Neural progenitor cell (in vitro differentiated cells): ENCODE measurements around the gene CHCHD6. TPM values are rescaled to one million over a fixed set of nuclear protein-coding genes. Genes with fewer than 3 reads are reported as not detected.

Source experiments
- DNase-seq: peaks from one replicate; pipeline ENCODE4 v3.0.0-alpha.2; 2016; ENCODE audit warnings: low spot score
- H2AFZ ChIP-seq: fragments of 200-600 bp; sonication (generic); replicated peaks from 2 replicates; pipeline ENCODE4 v1.6.1; 2016; ENCODE audit warnings: antibody characterized with exemption
- H3F3A ChIP-seq: fragments of 200-600 bp; sonication (generic); 2 replicates; pipeline ENCODE4 v1.6.1; 2016; ENCODE audit warnings: antibody characterized with exemption, low read depth
- H3K27ac ChIP-seq: fragments of 200-600 bp; sonication (generic); 2 replicates; pipeline ENCODE4 v1.5.1; 2016; ENCODE audit warnings: mild to moderate bottlenecking
- H3K27me3 ChIP-seq: fragments of 200-600 bp; sonication (generic); 2 replicates; pipeline ENCODE4 v1.6.1; 2016; ENCODE audit warnings: mild to moderate bottlenecking, moderate library complexity
- H3K36me3 ChIP-seq: fragments of 200-600 bp; sonication (generic); 2 replicates; pipeline ENCODE4 v1.5.1; 2016
- H3K4me1 ChIP-seq: fragments of 200-600 bp; sonication (generic); 2 replicates; pipeline ENCODE4 v1.6.1; 2016; ENCODE audit warnings: mixed run types
- H3K4me2 ChIP-seq: fragments of 200-600 bp; sonication (generic); 2 replicates; pipeline ENCODE4 v1.6.1; 2016
- H3K4me3 ChIP-seq: fragments of 200-600 bp; sonication (generic); 2 replicates; pipeline ENCODE4 v1.5.1; 2016
- H3K79me2 ChIP-seq: fragments of 200-600 bp; sonication (generic); 2 replicates; pipeline ENCODE4 v1.6.1; 2016; ENCODE audit warnings: low read depth
- H3K9ac ChIP-seq: fragments of 200-600 bp; sonication (generic); 2 replicates; pipeline ENCODE4 v1.6.1; 2016
- H3K9me3 ChIP-seq: fragments of 200-600 bp; sonication (generic); 2 replicates; pipeline ENCODE4 v1.5.1; 2016; ENCODE audit warnings: low read depth
- H4K20me1 ChIP-seq: fragments of 200-600 bp; sonication (generic); 2 replicates; pipeline ENCODE4 v1.6.1; 2016; ENCODE audit warnings: low read depth
- H3K27ac Mint-ChIP-seq: 3 replicates; pipeline ENCODE4 v1.8.0; 2021; ENCODE audit warnings: mixed read lengths
- H3K27me3 Mint-ChIP-seq: 2 replicates; pipeline ENCODE4 v1.8.0; 2022; ENCODE audit warnings: low read depth, mild to moderate bottlenecking, inconsistent platforms, moderate library complexity, mixed read lengths; ENCODE audit not compliant: insufficient read depth
- H3K36me3 Mint-ChIP-seq: 3 replicates; pipeline ENCODE4 v1.8.0; 2021; ENCODE audit warnings: mixed read lengths
- H3K4me1 Mint-ChIP-seq: 3 replicates; pipeline ENCODE4 v1.8.0; 2021; ENCODE audit warnings: mixed read lengths
- H3K4me3 Mint-ChIP-seq: 3 replicates; pipeline ENCODE4 v1.8.0; 2021; ENCODE audit warnings: mild to moderate bottlenecking, moderate library complexity, mixed read lengths
- H3K9me3 Mint-ChIP-seq: 3 replicates; pipeline ENCODE4 v1.8.0; 2020; ENCODE audit warnings: mixed read lengths
- EZH2 ChIP-seq: fragments of 200-600 bp; sonication (generic); IDR thresholded peaks from 2 replicates; pipeline ENCODE4 v1.6.1; 2017; ENCODE audit warnings: antibody characterized with exemption, mild to moderate bottlenecking, moderate library complexity
- EZH2phosphoT487 ChIP-seq: fragments of 200-600 bp; sonication (generic); IDR thresholded peaks from 2 replicates; pipeline ENCODE4 v1.6.1; 2017; ENCODE audit warnings: antibody characterized with exemption
- total RNA-seq: library from RNA; depleted of rRNA; stranded (reverse); fragments of >200 nt; gene quantifications from 2 replicates; pipeline ENCODE4 v1.2.3, GENCODE V29; 2015; ENCODE audit warnings: low replicate concordance
- TF ChIP-seq, protein P1 (sequence below): fragments of 200-600 bp; sonication (generic); IDR thresholded peaks from 2 replicates; pipeline ENCODE4 v1.5.1; 2017; ENCODE audit warnings: antibody characterized with exemption, mild to moderate bottlenecking

CHCHD6 gene
- total RNA-seq, 1 donor from 2014 or later, result 35.7 TPM

DNA sequence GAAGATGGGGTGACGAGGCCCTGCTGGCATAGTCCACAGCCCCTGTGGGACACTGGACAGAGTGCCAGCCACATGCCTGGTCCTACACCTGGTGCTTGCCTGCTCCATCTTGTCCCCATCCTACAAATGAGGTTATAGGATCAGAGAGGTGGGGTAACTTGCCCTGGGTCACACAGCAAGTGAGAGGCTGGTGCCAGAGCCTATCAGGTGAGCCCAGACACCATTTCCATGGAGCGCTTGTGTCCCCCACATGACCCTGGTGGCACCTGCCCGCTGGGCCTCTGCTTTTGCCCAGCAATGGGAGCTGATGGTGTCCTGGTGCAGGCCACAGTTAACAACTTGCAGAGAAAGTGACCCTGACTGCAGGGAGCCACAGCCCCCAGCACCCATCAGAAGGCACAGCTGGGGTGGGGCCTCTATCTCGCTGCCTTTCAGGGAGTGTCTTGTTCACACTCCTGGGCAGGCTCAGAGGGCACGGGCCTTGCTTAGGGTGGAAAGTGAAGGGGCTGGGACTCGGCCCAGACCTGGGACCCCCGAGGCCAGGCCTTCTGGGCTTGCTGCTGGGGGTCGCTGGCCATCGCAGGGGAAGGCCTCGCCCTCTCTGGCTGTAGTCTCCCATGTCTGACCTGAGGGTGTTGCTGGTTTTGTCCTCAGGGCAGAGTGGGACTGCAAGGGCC is 286.1 kb downstream of the CHCHD6 start:
- Histone ChIP-seq H4K20me1 (peaks cover 100% of the 10 kb centered on the region), H3K79me2 (peaks cover 98% of the 10 kb centered on the region), H3K4me3 (no peak overlapping the region), H3K4me2 (no peak overlapping the region), H3K36me3 (no peaks in the 10 kb centered on the region), H3K27me3 (no peaks in the 10 kb centered on the region), H3K27ac (no peak overlapping the region), H3K9ac (peak overlapping the region; percentile 27), H3K4me1 (peaks cover 4% of the 10 kb centered on the region), H3K9me3 (no peaks in the 10 kb centered on the region), H3F3A (no peaks in the 10 kb centered on the region), H2AFZ (no peak overlapping the region)
- Mint-ChIP-seq H3K27me3 (peaks cover 3% of the 10 kb centered on the region), H3K9me3 (no peaks in the 10 kb centered on the region), H3K27ac (no peak overlapping the region), H3K36me3 (peaks cover 6% of the 10 kb centered on the region), H3K4me1 (peaks cover 12% of the 10 kb centered on the region), H3K4me3 (no peak overlapping the region)
- TF ChIP-seq EZH2phosphoT487 (no peak), EZH2 (no peak)
- TF ChIP-seq, protein P1, sequence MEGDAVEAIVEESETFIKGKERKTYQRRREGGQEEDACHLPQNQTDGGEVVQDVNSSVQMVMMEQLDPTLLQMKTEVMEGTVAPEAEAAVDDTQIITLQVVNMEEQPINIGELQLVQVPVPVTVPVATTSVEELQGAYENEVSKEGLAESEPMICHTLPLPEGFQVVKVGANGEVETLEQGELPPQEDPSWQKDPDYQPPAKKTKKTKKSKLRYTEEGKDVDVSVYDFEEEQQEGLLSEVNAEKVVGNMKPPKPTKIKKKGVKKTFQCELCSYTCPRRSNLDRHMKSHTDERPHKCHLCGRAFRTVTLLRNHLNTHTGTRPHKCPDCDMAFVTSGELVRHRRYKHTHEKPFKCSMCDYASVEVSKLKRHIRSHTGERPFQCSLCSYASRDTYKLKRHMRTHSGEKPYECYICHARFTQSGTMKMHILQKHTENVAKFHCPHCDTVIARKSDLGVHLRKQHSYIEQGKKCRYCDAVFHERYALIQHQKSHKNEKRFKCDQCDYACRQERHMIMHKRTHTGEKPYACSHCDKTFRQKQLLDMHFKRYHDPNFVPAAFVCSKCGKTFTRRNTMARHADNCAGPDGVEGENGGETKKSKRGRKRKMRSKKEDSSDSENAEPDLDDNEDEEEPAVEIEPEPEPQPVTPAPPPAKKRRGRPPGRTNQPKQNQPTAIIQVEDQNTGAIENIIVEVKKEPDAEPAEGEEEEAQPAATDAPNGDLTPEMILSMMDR, result no peak
- no peak for DNase-seq

- peaks cover 7% of the 10 kb centered on the region for H3K4me1 Mint-ChIP-seq
- peaks cover 3% of the 10 kb centered on the region for H3K27me3 Mint-ChIP-seq
- Histone ChIP-seq H3K36me3 (no peaks in the 10 kb centered on the region), H3K9me3 (no peaks in the 10 kb centered on the region), H3K4me3 (no peak overlapping the region), H3K4me1 (no peaks in the 10 kb centered on the region), H2AFZ (no peak overlapping the region), H4K20me1 (peaks cover 100% of the 10 kb centered on the region), H3K79me2 (peaks cover 98% of the 10 kb centered on the region), H3K4me2 (no peak overlapping the region), H3K27ac (no peak overlapping the region), H3K27me3 (no peaks in the 10 kb centered on the region), H3F3A (no peaks in the 10 kb centered on the region), H3K9ac (peak overlapping the region; percentile 27)
- no peaks in the 10 kb centered on the region for H3K9me3 Mint-ChIP-seq
- H3K27ac Mint-ChIP-seq, result no peak overlapping the region
- TF ChIP-seq, protein P1, result no peak
- no peak for TF ChIP-seq EZH2
- no peak for TF ChIP-seq EZH2phosphoT487
- no peak overlapping the region for H3K4me3 Mint-ChIP-seq
- peaks cover 6% of the 10 kb centered on the region for H3K36me3 Mint-ChIP-seq
- DNase-seq, result no peak
Measured at GRCh38 chr3:126990890-126991289, 286.9 kb downstream of the CHCHD6 start.

DNA sequence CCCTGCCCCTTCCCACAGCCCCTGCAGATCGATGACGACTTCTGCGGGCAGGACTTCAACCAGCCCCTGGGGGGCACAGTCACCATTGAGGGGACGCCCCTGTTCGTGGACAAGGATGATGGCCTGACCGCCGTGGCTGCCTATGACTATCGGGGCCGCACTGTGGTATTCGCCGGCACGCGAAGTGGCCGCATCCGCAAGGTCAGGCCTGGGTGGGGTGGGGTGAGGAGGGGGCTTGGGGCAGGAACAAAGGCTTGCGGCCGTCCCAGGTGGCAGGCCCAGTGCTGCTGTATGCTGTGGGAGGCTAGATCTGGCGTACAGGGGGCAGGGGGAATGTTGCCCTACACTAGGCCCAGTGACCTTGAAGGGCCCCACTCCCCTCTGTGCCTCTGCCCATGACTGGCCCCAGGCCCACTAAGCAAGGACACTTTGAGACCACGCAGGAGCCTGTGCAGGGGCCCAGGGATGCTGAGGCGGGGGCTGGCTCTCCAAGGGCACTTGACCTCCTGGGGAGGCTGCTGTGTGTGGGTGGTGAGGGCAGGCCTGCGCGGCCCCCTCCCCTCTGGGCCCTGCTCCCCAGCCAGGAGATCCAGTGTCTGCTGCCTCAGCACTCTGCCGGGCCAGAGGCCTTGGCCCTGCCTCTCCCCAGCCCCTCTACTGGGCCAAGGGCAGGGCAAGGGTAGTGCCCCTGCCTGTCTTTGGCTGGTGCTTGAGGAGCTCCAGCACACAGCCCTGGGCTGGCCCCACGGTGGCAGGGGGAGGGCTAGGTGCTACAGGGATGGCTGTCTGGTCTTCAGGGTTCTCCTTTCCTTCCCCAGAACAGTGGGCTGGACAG is 287.5 kb downstream of the CHCHD6 start:
- peaks cover 100% of the 10 kb centered on the region for H4K20me1 ChIP-seq
- H3K9me3 ChIP-seq, result no peaks in the 10 kb centered on the region
- Mint-ChIP-seq H3K9me3 (no peaks in the 10 kb centered on the region), H3K27ac (no peak overlapping the region), H3K36me3 (peaks cover 6% of the 10 kb centered on the region), H3K4me1 (peaks cover 6% of the 10 kb centered on the region), H3K4me3 (no peak overlapping the region), H3K27me3 (peaks cover 3% of the 10 kb centered on the region)
- no peak overlapping the region for H2AFZ ChIP-seq
- no peaks in the 10 kb centered on the region for H3F3A ChIP-seq
- no peaks in the 10 kb centered on the region for H3K27me3 ChIP-seq
- TF ChIP-seq EZH2 (no peak), EZH2phosphoT487 (no peak)
- TF ChIP-seq, protein P1, result no peak
- H3K36me3 ChIP-seq, result no peaks in the 10 kb centered on the region
- no peak overlapping the region for H3K9ac ChIP-seq
- no peak overlapping the region for H3K27ac ChIP-seq
- H3K4me1 ChIP-seq, result no peaks in the 10 kb centered on the region
- no peak overlapping the region for H3K4me3 ChIP-seq
- no peak for DNase-seq
- no peak overlapping the region for H3K4me2 ChIP-seq
- peaks cover 98% of the 10 kb centered on the region for H3K79me2 ChIP-seq
